GM18505 (cell line): ENCODE measurements around the gene TRPV4.

ENCODE experiments used
- ATAC-seq: cut with Tn5 transposase; IDR thresholded peaks from one replicate; pipeline ENCODE4 v1.9.1; 2021; ENCODE audit not compliant: unreplicated experiment
- POLR2A ChIP-seq: IDR thresholded peaks from 4 replicates; pipeline ENCODE4 v1.6.1; 2011; ENCODE audit warnings: borderline replicate concordance; ENCODE audit not compliant: insufficient read depth, insufficient read length; ENCODE audit errors: extremely low read depth

Gene TRPV4

GRCh38 chr12:109829667-109830066, 3.5 kb downstream of the TRPV4 start:
- ATAC-seq: no peak
- no peak for TF ChIP-seq POLR2A

DNA sequence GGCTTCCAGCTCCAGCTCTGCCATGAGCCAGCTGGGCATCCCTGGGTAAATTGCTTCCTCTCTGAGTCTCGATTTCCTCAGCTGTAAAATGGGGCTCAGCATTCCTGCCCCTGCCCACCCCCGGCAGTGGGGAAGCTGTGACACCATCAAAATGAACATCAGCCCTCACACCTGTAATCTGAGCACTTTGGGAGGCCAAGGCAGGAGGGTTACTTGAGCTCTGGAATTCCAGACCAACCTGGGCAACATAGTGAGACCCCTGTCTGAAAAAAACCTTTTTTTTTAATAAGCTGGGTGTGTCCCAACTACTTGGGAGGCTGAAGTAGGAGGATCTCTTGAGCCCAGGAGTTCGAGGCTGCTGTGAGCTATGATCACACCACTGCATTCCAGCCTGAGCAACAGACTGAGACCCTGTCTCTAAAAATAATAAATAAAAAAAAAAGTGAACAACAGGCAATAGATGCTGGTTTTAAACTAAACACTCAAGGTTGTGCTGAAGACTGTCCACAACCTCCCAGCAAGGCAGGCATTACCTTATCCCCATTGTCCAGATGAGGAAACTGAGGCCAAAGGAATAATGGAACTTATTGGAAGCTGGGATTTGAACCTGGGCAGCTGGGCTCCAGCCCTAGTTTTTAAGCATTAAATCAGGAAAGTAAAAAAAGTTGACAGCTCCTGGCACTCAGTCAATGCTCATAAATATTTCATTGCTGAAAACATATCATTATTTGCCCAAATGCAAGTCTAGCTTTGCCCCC, 4.3 kb downstream of the TRPV4 start:
- no peak for ATAC-seq
- no peak for TF ChIP-seq POLR2A

DNA sequence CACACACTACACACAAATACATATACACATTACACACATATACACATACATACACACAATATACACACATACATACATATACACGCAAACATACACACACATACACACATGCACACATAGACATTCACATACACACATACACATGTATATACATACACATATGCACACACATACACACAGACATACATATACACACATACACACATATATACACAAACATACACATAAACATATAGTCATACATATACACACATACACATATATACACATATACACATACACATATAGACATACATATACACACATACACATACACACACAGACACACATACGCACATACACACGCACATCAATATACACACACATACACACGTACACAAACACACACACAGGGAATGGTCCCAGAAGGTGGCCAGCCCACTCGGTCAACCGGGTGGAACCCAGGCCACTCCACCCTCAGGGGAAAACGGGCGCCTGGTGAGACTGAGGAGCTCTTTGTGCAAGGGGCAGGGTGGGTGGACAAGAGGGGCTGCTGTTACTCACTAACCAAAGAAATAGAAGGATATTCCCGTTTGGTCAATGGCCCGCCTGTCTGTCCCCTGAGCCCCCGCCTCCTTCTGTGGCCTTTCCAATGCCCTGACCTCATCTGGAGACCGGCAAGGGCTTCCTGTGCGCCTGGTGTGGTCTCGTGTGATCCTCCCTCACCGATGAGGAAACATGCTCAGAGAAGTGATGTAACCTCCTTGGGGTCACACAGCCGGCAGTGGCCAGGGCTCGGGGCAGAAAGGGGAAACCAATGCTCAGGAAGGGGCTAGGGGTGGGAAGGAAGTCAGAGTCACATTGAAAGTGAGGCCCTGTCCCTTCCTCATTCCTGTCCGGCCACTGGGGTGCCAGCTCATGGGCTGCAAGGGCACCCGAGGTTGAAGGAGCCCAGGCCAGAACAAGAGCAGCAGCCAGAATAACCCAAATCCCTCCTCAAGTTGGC, 5.3 kb downstream of the TRPV4 start:
- ATAC-seq: no peak
- no peak for TF ChIP-seq POLR2A

DNA sequence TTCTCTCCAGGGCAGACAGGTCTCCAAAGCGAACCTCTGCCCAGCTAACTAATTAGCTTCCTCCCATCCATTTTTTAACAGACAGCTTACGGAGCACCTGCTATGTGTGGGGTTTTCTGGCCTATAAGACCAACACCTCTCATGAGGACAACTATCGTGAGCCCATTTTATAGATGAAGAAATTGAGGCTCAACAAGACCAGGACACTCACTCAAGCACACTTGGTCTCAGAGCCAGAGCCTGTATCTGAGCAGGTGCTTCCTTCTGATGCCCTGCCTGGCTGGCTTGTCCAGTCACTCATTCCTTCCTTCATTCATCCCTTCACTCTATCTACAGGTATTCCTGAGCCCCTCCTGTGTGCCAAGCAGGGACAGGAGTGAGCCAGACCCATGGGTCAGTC, 6.1 kb downstream of the TRPV4 start:
- TF ChIP-seq POLR2A: no peak
- no peak for ATAC-seq

DNA sequence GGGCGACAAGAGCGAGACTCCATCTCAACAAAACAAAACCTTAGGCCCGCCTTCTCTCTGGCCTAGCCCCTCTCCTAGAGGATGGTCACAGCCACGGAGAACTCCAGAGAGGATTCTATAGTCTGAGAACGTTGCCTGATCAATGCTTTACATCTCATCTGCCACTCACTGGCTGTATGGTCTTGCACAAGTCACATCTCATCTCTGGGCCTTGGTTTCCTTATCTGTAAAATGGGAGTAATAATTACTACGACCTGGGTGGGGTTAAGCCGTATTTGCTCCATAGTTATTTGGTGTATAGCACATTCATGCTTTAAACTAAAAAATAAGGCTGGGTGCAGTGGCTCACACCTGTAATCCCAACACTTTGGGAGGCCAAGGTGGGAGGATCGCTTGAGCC, 8.5 kb downstream of the TRPV4 start:
- no peak for ATAC-seq
- TF ChIP-seq POLR2A: no peak

DNA sequence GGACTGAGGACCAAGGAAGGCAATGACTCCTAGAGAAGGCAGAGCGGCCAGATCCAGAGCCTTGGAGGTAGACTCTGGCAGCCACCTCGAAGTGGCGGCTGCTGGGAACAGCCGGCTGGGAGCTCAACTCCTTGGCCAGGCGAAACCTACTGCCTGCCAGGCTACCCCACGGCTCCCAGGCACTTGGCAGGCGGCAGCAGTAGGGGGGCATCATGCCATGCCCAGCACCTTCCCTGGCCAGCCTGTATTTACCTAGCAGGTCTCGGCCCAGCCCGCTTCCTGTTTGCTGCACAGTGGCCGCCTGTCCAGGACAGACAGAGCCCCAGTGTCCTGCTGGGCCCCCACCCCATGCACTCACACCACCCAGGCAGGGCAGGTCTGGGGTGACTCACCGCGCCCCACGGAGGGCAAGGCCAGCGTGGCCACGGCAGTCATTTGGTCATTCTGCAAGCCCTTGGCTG, 10.2 kb downstream of the TRPV4 start:
- TF ChIP-seq POLR2A: no peak
- no peak for ATAC-seq

GRCh38 chr12:109822416-109822815, 10.8 kb downstream of the TRPV4 start:
- ATAC-seq: no peak
- TF ChIP-seq POLR2A: no peak

- TF ChIP-seq POLR2A: no peak
- no peak for ATAC-seq
These were observed 11.2 kb downstream of the TRPV4 start for GRCh38 chr12:109821968-109822367.

DNA sequence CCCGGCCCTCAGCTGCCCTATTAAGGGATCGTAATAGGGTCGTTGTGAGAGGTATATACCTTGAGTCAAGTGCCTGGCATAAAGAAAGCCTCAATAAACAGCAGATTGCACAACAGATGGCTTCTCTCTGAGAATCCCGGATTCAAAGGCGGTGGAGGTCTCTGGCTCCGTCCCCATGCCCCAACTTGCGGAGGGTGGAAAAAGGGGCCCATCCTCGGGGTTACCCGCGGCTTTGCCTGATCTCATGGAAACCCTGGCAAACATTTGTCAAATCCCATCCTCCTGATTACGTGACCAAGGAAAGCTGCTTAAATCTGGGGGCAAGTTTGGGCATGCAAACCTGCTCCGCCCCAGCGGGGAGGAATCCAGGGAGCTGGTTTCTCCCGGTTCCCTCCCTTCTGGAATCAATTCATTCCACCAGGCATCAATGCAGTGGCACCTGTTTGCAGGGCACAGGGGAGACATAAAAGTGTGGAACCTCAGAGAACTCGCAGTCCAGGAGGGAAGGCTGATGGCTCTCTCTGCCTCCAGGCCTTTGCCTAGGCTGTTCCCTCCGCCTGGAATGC, 12.3 kb downstream of the TRPV4 start:
- TF ChIP-seq POLR2A: no peak
- ATAC-seq: no peak

DNA sequence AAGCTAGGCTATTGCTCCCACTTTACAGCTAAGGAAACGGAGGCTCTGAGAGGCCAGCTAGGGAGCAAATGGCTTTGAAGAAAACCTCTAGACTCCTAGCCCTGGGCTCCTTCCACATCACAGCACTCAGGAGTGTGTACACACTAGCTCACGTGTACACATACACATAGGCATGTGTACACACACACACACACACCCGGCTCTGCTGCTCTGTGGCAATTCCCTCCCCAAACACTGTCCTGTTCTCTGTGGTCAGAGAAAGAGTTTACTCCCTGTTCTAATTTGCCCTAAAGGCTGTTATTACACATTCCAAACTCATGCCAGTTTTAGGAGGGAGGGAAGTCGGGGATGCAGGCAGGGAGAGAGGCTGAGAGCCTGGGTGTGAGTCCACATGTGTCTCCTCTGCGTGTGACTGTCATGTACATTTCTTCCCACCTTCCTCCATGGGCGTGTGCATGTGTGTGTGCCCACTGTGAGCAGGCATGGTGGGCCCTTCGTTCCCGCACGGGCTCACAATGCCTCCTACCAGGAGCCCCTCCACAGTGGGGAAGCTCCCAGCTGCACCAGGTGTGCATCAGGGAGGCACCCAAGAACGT, 14.2 kb downstream of the TRPV4 start:
- ATAC-seq: no peak
- TF ChIP-seq POLR2A: no peak

DNA sequence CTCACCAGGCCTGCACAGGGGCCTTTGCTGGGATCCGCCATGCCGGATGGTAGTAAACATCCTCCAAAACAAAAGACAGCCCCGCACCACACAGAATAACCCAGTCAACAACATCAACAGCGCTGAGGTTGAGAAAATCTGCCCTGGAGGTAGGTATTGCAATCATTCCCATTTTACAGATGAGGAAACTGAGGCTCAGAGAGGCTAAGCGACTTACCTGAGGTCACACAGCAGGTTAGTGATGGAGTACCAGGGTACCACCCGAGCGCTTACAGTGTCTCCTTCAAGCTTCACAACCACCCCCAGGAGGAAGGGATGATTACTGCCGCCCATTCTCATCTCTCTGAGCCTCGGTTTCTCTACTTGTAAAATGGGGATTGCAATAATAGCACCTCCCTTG, 14.9 kb downstream of the TRPV4 start:
- no peak for ATAC-seq
- no peak for TF ChIP-seq POLR2A

GRCh38 chr12:109817627-109818231, 15.5 kb downstream of the TRPV4 start:
- no peak for ATAC-seq
- TF ChIP-seq POLR2A: no peak

- TF ChIP-seq POLR2A: no peak
- no peak for ATAC-seq
These were observed 16.3 kb downstream of the TRPV4 start for GRCh38 chr12:109816870-109817269.
